ENCODE results near the gene ASB4. TPM values are rescaled to one million over a fixed set of nuclear protein-coding genes. Genes with fewer than 3 reads are reported as not detected.

The ASB4 gene
- total RNA-seq, 1 experiment from 2014 or later, result not detected

- no peaks in the 10 kb centered on the region for H3K36me3 ChIP-seq (ENCODE audit: low read depth)
- no peaks in the 10 kb centered on the region for H3K9me3 ChIP-seq (ENCODE audit: insufficient read depth, low read depth)
- CTCF ChIA-PET, result interaction anchor here (1.4 to 3.8 kb wide), 2 partner anchors 175 to 178 kb away, joined by 3 to 53 read pairs; no protein-coding TSS in a partner anchor
- intact Hi-C loops (cut with micrococcal nuclease; ENCODE audit: unreplicated experiment), result no loop called here
- BruUV-seq (replicated peaks), result no TSS peak
- H3K4me3 ChIP-seq, result no peak overlapping the region
- 0 out of 2 replicates have a peak, but pooled peaks cover 4% of the 10 kb centered on the region for H3K4me1 ChIP-seq (replicated peaks; ENCODE audit: insufficient read depth)
- no peaks in the 10 kb centered on the region for H3K9me2 ChIP-seq (ENCODE audit: insufficient read depth)
- POLR2A ChIA-PET (ENCODE audit: unreplicated experiment), result interaction anchor here (0.6 kb wide), 1 partner anchor 8 kb away, joined by 7 read pairs; no protein-coding TSS in a partner anchor
- H3F3A ChIP-seq (ENCODE audit: insufficient read depth, low read depth), result no peaks in the 10 kb centered on the region
- no peak overlapping the region for H2AFZ ChIP-seq
- H3K27ac ChIP-seq, result no peak overlapping the region
- no peak for DNase-seq
- H3K4me2 ChIP-seq, result no peak overlapping the region
- no peaks in the 10 kb centered on the region for H3K27me3 ChIP-seq (ENCODE audit: insufficient read depth, low read depth)
- no peaks in the 10 kb centered on the region for H3K79me2 ChIP-seq (ENCODE audit: low read depth)
- no peak for TF ChIP-seq CTCF (conservative IDR thresholded peaks at IDR 0.05)
- no peak for TF ChIP-seq EZH2 (IDR thresholded peaks at IDR 0.05; ENCODE audit: low read depth)
- no peaks in the 10 kb centered on the region for H4K20me1 ChIP-seq (ENCODE audit: insufficient read depth)
These were observed 23.0 kb downstream of the ASB4 start for GRCh38 chr7:95508780-95509179.

- no peak for DNase-seq
These were observed 23.5 kb downstream of the ASB4 start for GRCh38 chr7:95509199-95509598.

DNA sequence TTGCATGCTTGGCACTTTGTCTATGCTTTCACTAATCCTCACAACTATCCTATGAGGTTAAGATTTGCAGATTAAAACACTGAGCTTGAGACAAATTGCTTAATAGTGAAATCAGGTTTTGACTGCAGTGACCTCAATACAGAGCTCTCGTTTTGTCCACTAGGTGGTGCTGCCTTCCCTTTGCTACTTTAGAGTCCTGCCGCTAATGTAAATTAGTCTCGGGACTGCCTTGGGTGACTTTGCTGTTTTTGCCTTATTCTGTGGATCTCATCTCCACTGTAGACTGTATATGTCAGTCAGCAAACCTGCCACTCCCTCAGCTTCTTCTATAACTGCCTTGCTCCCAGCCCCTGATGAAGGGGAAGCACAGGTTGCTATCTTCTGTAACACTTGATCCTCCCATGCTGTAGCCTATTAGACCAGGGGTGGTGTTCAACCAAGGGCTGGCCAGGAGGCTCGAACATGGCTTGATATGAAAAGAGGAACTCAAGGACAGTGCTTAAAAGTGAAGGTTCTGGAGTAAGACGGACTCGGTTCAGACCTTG lies 26.0 kb downstream of the ASB4 start:
- TF ChIP-seq EZH2 (IDR thresholded peaks at IDR 0.05; ENCODE audit: low read depth) (no peak), CTCF (conservative IDR thresholded peaks at IDR 0.05) (peak; percentile 84)
- intact Hi-C loops (cut with micrococcal nuclease; ENCODE audit: unreplicated experiment), result loop anchor here (1.0 kb wide), 1 partner anchor 173 kb away; no protein-coding TSS in a partner anchor
- Histone ChIP-seq H3K4me1 (replicated peaks; ENCODE audit: insufficient read depth) (0 out of 2 replicates have a peak, but pooled peaks cover 4% of the 10 kb centered on the region), H3K27ac (no peak overlapping the region), H3K4me2 (peak overlapping the region; percentile 57), H2AFZ (no peak overlapping the region), H3K79me2 (ENCODE audit: low read depth) (no peaks in the 10 kb centered on the region), H4K20me1 (ENCODE audit: insufficient read depth) (no peaks in the 10 kb centered on the region), H3F3A (ENCODE audit: insufficient read depth, low read depth) (no peaks in the 10 kb centered on the region), H3K9me3 (ENCODE audit: insufficient read depth, low read depth) (no peaks in the 10 kb centered on the region), H3K4me3 (no peak overlapping the region), H3K36me3 (ENCODE audit: low read depth) (no peaks in the 10 kb centered on the region), H3K27me3 (ENCODE audit: insufficient read depth, low read depth) (no peaks in the 10 kb centered on the region), H3K9me2 (ENCODE audit: insufficient read depth) (no peaks in the 10 kb centered on the region)
- POLR2A ChIA-PET (ENCODE audit: unreplicated experiment), result interaction anchor here (0.6 kb wide), 1 partner anchor 47 kb away, joined by 3 read pairs; no protein-coding TSS in a partner anchor
- CTCF ChIA-PET, result interaction anchor here (0.7 to 3.8 kb wide), 12 partner anchors 9 to 1954 kb away, joined by 3 to 53 read pairs (median 4); no protein-coding TSS in a partner anchor
- no TSS peak for BruUV-seq (replicated peaks)
- peak; percentile 36 to 53 for DNase-seq

More at GRCh38 chr7:95509199-95509598, 23.5 kb downstream of the ASB4 start:
- BruUV-seq (replicated peaks), result no TSS peak
- H4K20me1 ChIP-seq (ENCODE audit: insufficient read depth), result no peaks in the 10 kb centered on the region
- no peaks in the 10 kb centered on the region for H3K27me3 ChIP-seq (ENCODE audit: insufficient read depth, low read depth)
- H3K9me2 ChIP-seq (ENCODE audit: insufficient read depth), result no peaks in the 10 kb centered on the region
- TF ChIP-seq EZH2 (IDR thresholded peaks at IDR 0.05; ENCODE audit: low read depth) (no peak), CTCF (conservative IDR thresholded peaks at IDR 0.05) (no peak)
- H3K27ac ChIP-seq, result no peak overlapping the region
- no peaks in the 10 kb centered on the region for H3F3A ChIP-seq (ENCODE audit: insufficient read depth, low read depth)
- H2AFZ ChIP-seq, result no peak overlapping the region
- no peak overlapping the region for H3K4me3 ChIP-seq
- no peak overlapping the region for H3K4me2 ChIP-seq
- H3K9me3 ChIP-seq (ENCODE audit: insufficient read depth, low read depth), result no peaks in the 10 kb centered on the region
- 0 out of 2 replicates have a peak, but pooled peaks cover 4% of the 10 kb centered on the region for H3K4me1 ChIP-seq (replicated peaks; ENCODE audit: insufficient read depth)
- ChIA-PET POLR2A (ENCODE audit: unreplicated experiment) (interaction anchor here (0.6 kb wide), 1 partner anchor 8 kb away, joined by 7 read pairs; no protein-coding TSS in a partner anchor), CTCF (interaction anchor here (1.4 to 3.8 kb wide), 2 partner anchors 175 to 178 kb away, joined by 3 to 53 read pairs; no protein-coding TSS in a partner anchor)
- no peaks in the 10 kb centered on the region for H3K36me3 ChIP-seq (ENCODE audit: low read depth)
- intact Hi-C loops (cut with micrococcal nuclease; ENCODE audit: unreplicated experiment), result no loop called here
- no peaks in the 10 kb centered on the region for H3K79me2 ChIP-seq (ENCODE audit: low read depth)
